HEK293T (cell line): ENCODE data around the gene STEAP1B.
"Not testable (repeated sequence)": the region's sequence is repeated elsewhere in the genome, so short reads cannot be mapped to it uniquely, and the experiment has no call there.

ENCODE experiments used
- CTCF ChIA-PET: fragments of 350-600 bp; formaldehyde crosslinking; extraction: SDS; loops from one replicate; lab custom pipeline; 2021; ENCODE audit warnings: antibody characterized with exemption, inconsistent platforms; lab: Yijun Ruan, JAX
- POLR2A ChIA-PET: fragments of 350-600 bp; formaldehyde crosslinking; extraction: SDS; loops from one replicate; lab custom pipeline; 2020; ENCODE audit warnings: antibody characterized with exemption, inconsistent platforms; lab: Yijun Ruan, JAX
- DNase-seq: peaks from one replicate; pipeline ENCODE4 v3.0.0; 2012; ENCODE audit warnings: mixed read lengths; ENCODE audit errors: extremely low spot score
- ARNT ChIP-seq: fragments of 450-650 bp; IDR thresholded peaks from 2 replicates; pipeline ENCODE4 v1.6.1; 2017; ENCODE audit warnings: mild to moderate bottlenecking
- BHLHE40 ChIP-seq: fragments of 450-650 bp; IDR thresholded peaks from 2 replicates; pipeline ENCODE4 v1.6.1; 2016; ENCODE audit warnings: mild to moderate bottlenecking, moderate library complexity, borderline replicate concordance
- CTBP1 ChIP-seq: fragments of 450-650 bp; IDR thresholded peaks from 2 replicates; pipeline ENCODE4 v1.6.1; 2016; ENCODE audit warnings: borderline replicate concordance
- ELF4 ChIP-seq: fragments of 450-650 bp; IDR thresholded peaks from 2 replicates; pipeline ENCODE4 v1.6.1; 2017; ENCODE audit warnings: antibody characterized with exemption
- FOXA1 ChIP-seq: fragments of 450-650 bp; IDR thresholded peaks from 2 replicates; pipeline ENCODE4 v1.6.1; 2016; ENCODE audit warnings: mild to moderate bottlenecking
- FOXM1 ChIP-seq: fragments of 450-650 bp; IDR thresholded peaks from 2 replicates; pipeline ENCODE4 v1.6.1; 2017; ENCODE audit warnings: mild to moderate bottlenecking, borderline replicate concordance
- HDGF ChIP-seq: fragments of 450-650 bp; IDR thresholded peaks from 2 replicates; pipeline ENCODE4 v1.6.1; 2017; ENCODE audit warnings: antibody characterized with exemption, borderline replicate concordance
- L3MBTL2 ChIP-seq: fragments of 450-650 bp; conservative IDR thresholded peaks from 2 replicates; pipeline ENCODE4 v1.6.1; 2016; ENCODE audit warnings: mild to moderate bottlenecking
- LEF1 ChIP-seq: fragments of 450-650 bp; IDR thresholded peaks from 2 replicates; pipeline ENCODE4 v1.6.1; 2017; ENCODE audit warnings: mild to moderate bottlenecking, borderline replicate concordance
- NFRKB ChIP-seq: fragments of 450-650 bp; IDR thresholded peaks from 2 replicates; pipeline ENCODE4 v1.6.1; 2016; ENCODE audit warnings: mild to moderate bottlenecking, moderate library complexity
- PKNOX1 ChIP-seq: fragments of 450-650 bp; IDR thresholded peaks from 2 replicates; pipeline ENCODE4 v1.6.1; 2016
- SP1 ChIP-seq: fragments of 450-650 bp; IDR thresholded peaks from 2 replicates; pipeline ENCODE4 v1.6.1; 2017
- SUZ12 ChIP-seq: fragments of 450-650 bp; IDR thresholded peaks from 2 replicates; pipeline ENCODE4 v1.6.1; 2016; ENCODE audit warnings: mild to moderate bottlenecking
- TARDBP ChIP-seq: fragments of 450-650 bp; IDR thresholded peaks from 2 replicates; pipeline ENCODE4 v1.6.1; 2016

STEAP1B gene

GRCh38 chr7:22501336-22501735, 1.3 kb upstream of the STEAP1B start:
- CTCF ChIA-PET, result interaction anchor here (0.8 to 2.6 kb wide), 2 partner anchors 49 to 391 kb away, joined by 3 to 7 read pairs; no protein-coding TSS in a partner anchor
- peak; percentile 6 for DNase-seq
- POLR2A ChIA-PET, result not testable (repeated sequence)

- CTCF ChIA-PET, result no interaction called here
- no peak for DNase-seq
- TF ChIP-seq SUZ12 (no peak), BHLHE40 (no peak), ARNT (no peak), NFRKB (no peak), FOXM1 (no peak), CTBP1 (no peak)
- POLR2A ChIA-PET, result no interaction called here
Measured at GRCh38 chr7:22499044-22499443, 944 bp downstream of the STEAP1B start.

GRCh38 chr7:22496912-22497311, 3.1 kb downstream of the STEAP1B start:
- DNase-seq, CTCF ChIA-PET, POLR2A ChIA-PET: not testable (repeated sequence)

- POLR2A ChIA-PET, DNase-seq, CTCF ChIA-PET: not testable (repeated sequence)
Measured at GRCh38 chr7:22496296-22496888, 3.6 kb downstream of the STEAP1B start.

GRCh38 chr7:22493160-22493925, 6.6 kb downstream of the STEAP1B start:
- CTCF ChIA-PET, DNase-seq, POLR2A ChIA-PET: not testable (repeated sequence)

- TF ChIP-seq L3MBTL2, result no peak
- peak; percentile 77 for DNase-seq
- CTCF ChIA-PET, result interaction anchor here (1.8 kb wide), 1 partner anchor 379 kb away, joined by 14 read pairs; no protein-coding TSS in a partner anchor
- POLR2A ChIA-PET, result no interaction called here
Measured at GRCh38 chr7:22488643-22489462, 11.1 kb downstream of the STEAP1B start.

- ChIA-PET CTCF (no interaction called here), POLR2A (no interaction called here)
- DNase-seq, result no peak
- TF ChIP-seq SUZ12 (no peak), ARNT (no peak), TARDBP (no peak), PKNOX1 (no peak), L3MBTL2 (no peak), ELF4 (no peak), FOXA1 (no peak), HDGF (no peak), FOXM1 (no peak)
Measured at GRCh38 chr7:22487978-22488642, 11.9 kb downstream of the STEAP1B start.

- TF ChIP-seq FOXM1, result no peak
- TF ChIP-seq ARNT, result no peak
- no peak for TF ChIP-seq FOXA1
- no peak for TF ChIP-seq LEF1
- TF ChIP-seq L3MBTL2, result no peak
- TF ChIP-seq TARDBP, result no peak
- TF ChIP-seq BHLHE40, result no peak
- no peak for TF ChIP-seq SP1
- POLR2A ChIA-PET, result no interaction called here
- CTCF ChIA-PET, result interaction anchor here (1.3 to 1.6 kb wide), 2 partner anchors 375 to 377 kb away, joined by 4 to 5 read pairs; no protein-coding TSS in a partner anchor
- no peak for DNase-seq
Measured at GRCh38 chr7:22486597-22486996, 13.4 kb downstream of the STEAP1B start.

GRCh38 chr7:22485189-22485588, 14.8 kb downstream of the STEAP1B start:
- POLR2A ChIA-PET, result no interaction called here
- TF ChIP-seq CTBP1 (no peak), ARNT (no peak), BHLHE40 (no peak), ELF4 (no peak), SUZ12 (no peak)
- no peak for DNase-seq
- CTCF ChIA-PET, result interaction anchor here (0.7 to 1.6 kb wide), 2 partner anchors 375 to 718 kb away, joined by 4 to 5 read pairs; no protein-coding TSS in a partner anchor
